Measurements from ENCODE around the gene CEP72. TPM values are rescaled to one million over a fixed set of nuclear protein-coding genes. Genes with fewer than 3 reads are reported as not detected.
"Not testable (repeated sequence)": the region's sequence is repeated elsewhere in the genome, so short reads cannot be mapped to it uniquely, and the experiment has no call there.

The CEP72 gene
- total RNA-seq, 2 experiments from 2014 or later = 21.6 to 22.5 TPM

GRCh38 chr5:690293-690692 is 78.2 kb downstream of the CEP72 start:
- H3K27me3 Mint-ChIP-seq; CTCF ChIA-PET; DNase-seq; H3K27ac Mint-ChIP-seq; H3K9me3 Mint-ChIP-seq; POLR2A ChIA-PET; intact Hi-C loops (cut with micrococcal nuclease); H3K36me3 Mint-ChIP-seq; H3K4me3 Mint-ChIP-seq; H3K4me1 Mint-ChIP-seq (ENCODE audit: low read depth): not testable (repeated sequence)

GRCh38 chr5:691049-691448 is 78.9 kb downstream of the CEP72 start:
- DNase-seq; H3K4me3 Mint-ChIP-seq; POLR2A ChIA-PET; H3K9me3 Mint-ChIP-seq; H3K4me1 Mint-ChIP-seq (ENCODE audit: low read depth); H3K27me3 Mint-ChIP-seq; intact Hi-C loops (cut with micrococcal nuclease); H3K27ac Mint-ChIP-seq; H3K36me3 Mint-ChIP-seq; CTCF ChIA-PET: not testable (repeated sequence)

GRCh38 chr5:691817-692528 is 79.8 kb downstream of the CEP72 start:
- Mint-ChIP-seq H3K27ac (no peak overlapping the region), H3K36me3 (peaks cover 2% of the 10 kb centered on the region), H3K9me3 (no peaks in the 10 kb centered on the region), H3K27me3 (no peaks in the 10 kb centered on the region), H3K4me3 (peak overlapping the region; percentile 5), H3K4me1 (ENCODE audit: low read depth) (no peaks in the 10 kb centered on the region)
- DNase-seq = no peak
- intact Hi-C loops (cut with micrococcal nuclease) = no loop called here
- ChIA-PET POLR2A (interaction anchor here (0.6 kb wide), 1 partner anchor 323 kb away, joined by 4 read pairs; no protein-coding TSS in a partner anchor), CTCF (no interaction called here)

GRCh38 chr5:692529-693041 is 80.4 kb downstream of the CEP72 start:
- H3K27ac Mint-ChIP-seq; POLR2A ChIA-PET; H3K36me3 Mint-ChIP-seq; H3K9me3 Mint-ChIP-seq; intact Hi-C loops (cut with micrococcal nuclease); CTCF ChIA-PET; H3K4me1 Mint-ChIP-seq (ENCODE audit: low read depth); H3K27me3 Mint-ChIP-seq: not testable (repeated sequence)
- DNase-seq = peak; percentile 35
- peak overlapping the region; percentile 20 for H3K4me3 Mint-ChIP-seq

- H3K4me1 Mint-ChIP-seq (ENCODE audit: low read depth); CTCF ChIA-PET; H3K27ac Mint-ChIP-seq; POLR2A ChIA-PET; H3K27me3 Mint-ChIP-seq; intact Hi-C loops (cut with micrococcal nuclease); H3K36me3 Mint-ChIP-seq: not testable (repeated sequence)
- Mint-ChIP-seq H3K4me3 (peak within 1 kb of the TSS; percentile 20), H3K9me3 (peaks cover 10% of the 10 kb centered on the region)
- peak; percentile 88 for DNase-seq
Observed at GRCh38 chr5:693271-694041, 81.3 kb downstream of the CEP72 start, which contains the start of gene TPPP. TSS of gene TPPP (minus strand) at chr5:693352. CDS start at chr5:678060, 15,292 bp downstream.

- H3K4me1 Mint-ChIP-seq (ENCODE audit: low read depth); H3K4me3 Mint-ChIP-seq; CTCF ChIA-PET; DNase-seq; H3K27me3 Mint-ChIP-seq; intact Hi-C loops (cut with micrococcal nuclease); POLR2A ChIA-PET; H3K27ac Mint-ChIP-seq; H3K36me3 Mint-ChIP-seq: not testable (repeated sequence)
- peaks cover 12% of the 10 kb centered on the region for H3K9me3 Mint-ChIP-seq
Observed at GRCh38 chr5:694042-694431, 81.9 kb downstream of the CEP72 start.

GRCh38 chr5:695475-695874 is 83.3 kb downstream of the CEP72 start:
- H3K4me1 Mint-ChIP-seq (ENCODE audit: low read depth); CTCF ChIA-PET; H3K27ac Mint-ChIP-seq; DNase-seq; H3K36me3 Mint-ChIP-seq; H3K27me3 Mint-ChIP-seq; POLR2A ChIA-PET; intact Hi-C loops (cut with micrococcal nuclease); H3K4me3 Mint-ChIP-seq: not testable (repeated sequence)
- peaks cover 18% of the 10 kb centered on the region for H3K9me3 Mint-ChIP-seq

GRCh38 chr5:696191-696590 is 84.1 kb downstream of the CEP72 start:
- H3K4me1 Mint-ChIP-seq (ENCODE audit: low read depth); intact Hi-C loops (cut with micrococcal nuclease); H3K27ac Mint-ChIP-seq; CTCF ChIA-PET; H3K36me3 Mint-ChIP-seq; DNase-seq; POLR2A ChIA-PET; H3K27me3 Mint-ChIP-seq; H3K4me3 Mint-ChIP-seq: not testable (repeated sequence)
- peaks cover 18% of the 10 kb centered on the region for H3K9me3 Mint-ChIP-seq

- DNase-seq; H3K4me3 Mint-ChIP-seq; H3K27ac Mint-ChIP-seq; POLR2A ChIA-PET; H3K27me3 Mint-ChIP-seq; H3K4me1 Mint-ChIP-seq (ENCODE audit: low read depth); H3K36me3 Mint-ChIP-seq; CTCF ChIA-PET; intact Hi-C loops (cut with micrococcal nuclease): not testable (repeated sequence)
- H3K9me3 Mint-ChIP-seq = peaks cover 18% of the 10 kb centered on the region
Observed at GRCh38 chr5:696753-697702, 84.9 kb downstream of the CEP72 start.

Other genes with a start within 250 kb of the CEP72 start
- gene EXOC3, start 169.2 kb upstream of the CEP72 start, total RNA-seq = 10 to 100 TPM; 49.9 to 54.5 TPM
- 1 to 10 TPM; 1.7 to 1.8 TPM for gene SLC9A3, start 87.9 kb upstream of the CEP72 start, total RNA-seq
- under 1 TPM; 0.53 to 0.55 TPM for gene TPPP, start 81.0 kb downstream of the CEP72 start, total RNA-seq
- under 1 TPM; 0.34 to 0.67 TPM for gene ZDHHC11B, start 172.4 kb downstream of the CEP72 start, total RNA-seq
- 1 to 10 TPM; 6.2 to 7.9 TPM for gene ZDHHC11, start 238.6 kb downstream of the CEP72 start, total RNA-seq

All from activated CD4-positive, alpha-beta memory T cell treated with anti-CD3 and anti-CD28 coated beads for 36 hours (primary cell).